Astrocyte (in vitro differentiated cells and primary cell): ENCODE data around the gene CLDN20. TPM values are rescaled to one million over a fixed set of nuclear protein-coding genes. Genes with fewer than 3 reads are reported as not detected.
A peak's percentile ranks its signal among the peaks of the same experiment; 100 is the strongest.

Experiments
- DNase-seq: peaks from one replicate; pipeline ENCODE4 v3.0.0-alpha.2; 2010; ENCODE audit warnings: low read depth
- FAIRE-seq: peaks from 2 replicates; lab custom pipeline; 2011; peaks lifted over from hg19 to GRCh38; lab: Jason Lieb, UNC
- H2AFZ ChIP-seq: 2 replicates; pipeline ENCODE4 v1.6.0; 2012; ENCODE audit warnings: low read depth, low read length, inconsistent platforms
- H3K27ac ChIP-seq: 2 replicates; pipeline ENCODE4 v1.5.1; 2011; ENCODE audit warnings: low read depth, low read length, inconsistent platforms
- H3K27me3 ChIP-seq: 2 replicates; pipeline ENCODE4 v1.6.0; 2011; ENCODE audit warnings: low read length, inconsistent platforms; ENCODE audit not compliant: insufficient read depth
- H3K36me3 ChIP-seq: 2 replicates; pipeline ENCODE4 v1.5.1; 2011; ENCODE audit warnings: low read length, inconsistent platforms; ENCODE audit not compliant: insufficient read depth
- H3K4me1 ChIP-seq: 2 replicates; pipeline ENCODE4 v1.5.1; 2011; ENCODE audit warnings: low read length, inconsistent platforms; ENCODE audit not compliant: insufficient read depth
- H3K4me2 ChIP-seq: 2 replicates; pipeline ENCODE4 v1.6.0; 2012; ENCODE audit warnings: low read length, inconsistent platforms
- H3K4me3 ChIP-seq: 2 replicates; pipeline ENCODE4 v1.5.1; 2011; ENCODE audit warnings: low read depth, mild to moderate bottlenecking, low read length, inconsistent platforms; ENCODE audit not compliant: insufficient read depth
- H3K79me2 ChIP-seq: 2 replicates; pipeline ENCODE4 v1.6.0; 2012; ENCODE audit warnings: mild to moderate bottlenecking, low read length, inconsistent platforms; ENCODE audit not compliant: insufficient read depth
- H3K9ac ChIP-seq: 2 replicates; pipeline ENCODE4 v1.6.0; 2012; ENCODE audit warnings: mild to moderate bottlenecking, low read length, inconsistent platforms
- H3K9me3 ChIP-seq: 2 replicates; pipeline ENCODE4 v1.5.1; 2012; ENCODE audit warnings: low read depth, mild to moderate bottlenecking, low read length, inconsistent platforms; ENCODE audit not compliant: insufficient read depth
- H4K20me1 ChIP-seq: 2 replicates; pipeline ENCODE4 v1.6.0; 2012; ENCODE audit warnings: low read length, inconsistent platforms; ENCODE audit not compliant: insufficient read depth
- H3K27ac Mint-ChIP-seq: one replicate; pipeline ENCODE4 v1.8.0; 2021; ENCODE audit warnings: mild to moderate bottlenecking, mixed read lengths; ENCODE audit not compliant: unreplicated experiment
- H3K27me3 Mint-ChIP-seq: one replicate; pipeline ENCODE4 v1.8.0; 2021; ENCODE audit warnings: low read depth, mixed read lengths; ENCODE audit not compliant: unreplicated experiment
- H3K36me3 Mint-ChIP-seq: one replicate; pipeline ENCODE4 v1.8.0; 2021; ENCODE audit warnings: low read depth, mixed read lengths; ENCODE audit not compliant: unreplicated experiment
- H3K4me1 Mint-ChIP-seq: one replicate; pipeline ENCODE4 v1.8.0; 2021; ENCODE audit warnings: low read depth, mixed read lengths; ENCODE audit not compliant: unreplicated experiment
- H3K4me3 Mint-ChIP-seq: one replicate; pipeline ENCODE4 v1.8.0; 2021; ENCODE audit warnings: mild to moderate bottlenecking, moderate library complexity, mixed read lengths; ENCODE audit not compliant: unreplicated experiment
- H3K9me3 Mint-ChIP-seq: one replicate; pipeline ENCODE4 v1.8.0; 2021; ENCODE audit warnings: mild to moderate bottlenecking, mixed read lengths; ENCODE audit not compliant: unreplicated experiment
- CTCF ChIP-seq: IDR thresholded peaks from 2 replicates; pipeline ENCODE4 v1.5.1; 2011; ENCODE audit warnings: low read depth, mild to moderate bottlenecking, inconsistent platforms, low read length, moderate library complexity; ENCODE audit not compliant: insufficient read depth
- EZH2 ChIP-seq: IDR thresholded peaks from 2 replicates; pipeline ENCODE4 v1.6.1; 2012; ENCODE audit warnings: mild to moderate bottlenecking, low read length, inconsistent platforms; ENCODE audit not compliant: insufficient read depth
- total RNA-seq: library from RNA; stranded (reverse); gene quantifications from 2 replicates; pipeline ENCODE4 v1.2.1, GENCODE V29; 2021

Gene CLDN20
- total RNA-seq, 1 donor from 2014 or later = not detected

GRCh38 chr6:155250701-155251381, 13.0 kb upstream of the CLDN20 start:
- Mint-ChIP-seq H3K27ac (no peak overlapping the region), H3K27me3 (no peaks in the 10 kb centered on the region), H3K9me3 (no peaks in the 10 kb centered on the region), H3K4me1 (peaks cover 21% of the 10 kb centered on the region), H3K36me3 (peaks cover 17% of the 10 kb centered on the region), H3K4me3 (no peak overlapping the region)
- no peak overlapping the region for H3K27ac ChIP-seq
- H3K4me1 ChIP-seq = peaks cover 19% of the 10 kb centered on the region
- no peak for TF ChIP-seq EZH2
- TF ChIP-seq CTCF = no peak
- H2AFZ ChIP-seq = no peak overlapping the region
- no peaks in the 10 kb centered on the region for H4K20me1 ChIP-seq
- FAIRE-seq = no peak
- no peak overlapping the region for H3K4me2 ChIP-seq
- no peak for DNase-seq
- H3K79me2 ChIP-seq = no peaks in the 10 kb centered on the region
- no peak overlapping the region for H3K4me3 ChIP-seq
- H3K9ac ChIP-seq = no peak overlapping the region
- H3K27me3 ChIP-seq = no peaks in the 10 kb centered on the region
- no peaks in the 10 kb centered on the region for H3K9me3 ChIP-seq
- peaks cover 12% of the 10 kb centered on the region for H3K36me3 ChIP-seq

- Histone ChIP-seq H3K36me3 (peaks cover 20% of the 10 kb centered on the region), H3K4me3 (no peak overlapping the region), H3K9ac (no peak overlapping the region), H2AFZ (no peak overlapping the region), H3K79me2 (no peaks in the 10 kb centered on the region), H3K9me3 (no peaks in the 10 kb centered on the region), H3K4me2 (no peak overlapping the region), H3K4me1 (peaks cover 11% of the 10 kb centered on the region), H3K27me3 (no peaks in the 10 kb centered on the region), H4K20me1 (no peaks in the 10 kb centered on the region), H3K27ac (no peak overlapping the region)
- H3K4me3 Mint-ChIP-seq = no peak overlapping the region
- H3K27ac Mint-ChIP-seq = peak overlapping the region; percentile 23
- no peaks in the 10 kb centered on the region for H3K27me3 Mint-ChIP-seq
- peaks cover 14% of the 10 kb centered on the region for H3K36me3 Mint-ChIP-seq
- H3K4me1 Mint-ChIP-seq = peaks cover 15% of the 10 kb centered on the region
- TF ChIP-seq CTCF = no peak
- no peak for TF ChIP-seq EZH2
- DNase-seq (no peak), FAIRE-seq (no peak)
- no peaks in the 10 kb centered on the region for H3K9me3 Mint-ChIP-seq
These were observed 11.2 kb upstream of the CLDN20 start for GRCh38 chr6:155252581-155252980.

- Histone ChIP-seq H3K9me3 (no peaks in the 10 kb centered on the region), H3K9ac (no peak overlapping the region), H4K20me1 (no peaks in the 10 kb centered on the region), H3K4me1 (peaks cover 3% of the 10 kb centered on the region), H3K36me3 (peaks cover 22% of the 10 kb centered on the region), H3K79me2 (no peaks in the 10 kb centered on the region), H2AFZ (no peak overlapping the region), H3K4me2 (no peak overlapping the region), H3K27me3 (no peaks in the 10 kb centered on the region), H3K4me3 (no peak overlapping the region), H3K27ac (no peak overlapping the region)
- Mint-ChIP-seq H3K27me3 (no peaks in the 10 kb centered on the region), H3K4me3 (no peak overlapping the region), H3K36me3 (peaks cover 14% of the 10 kb centered on the region), H3K9me3 (no peaks in the 10 kb centered on the region), H3K27ac (peak overlapping the region; percentile 28), H3K4me1 (peaks cover 12% of the 10 kb centered on the region)
- no peak for TF ChIP-seq EZH2
- TF ChIP-seq CTCF = no peak
- FAIRE-seq (no peak), DNase-seq (no peak)
These were observed 10.5 kb upstream of the CLDN20 start for GRCh38 chr6:155253337-155253736.
